GM23338 (cell line): ENCODE results near the gene CHST11. TPM values are rescaled to one million over a fixed set of nuclear protein-coding genes. Genes with fewer than 3 reads are reported as not detected.

Source experiments
- STAT1 ChIP-seq: IDR thresholded peaks from one replicate; pipeline ENCODE4 v1.6.1; 2016; ENCODE audit warnings: antibody characterized with exemption; ENCODE audit not compliant: unreplicated experiment
- ZNF331 ChIP-seq: fragments of 250-450 bp; sonication (Bioruptor Pico); IDR thresholded peaks from 2 replicates; pipeline ENCODE4 v1.5.0; 2020; ENCODE audit warnings: low read depth, mild to moderate bottlenecking, moderate library complexity
- microRNA-seq: library from miRNA; unstranded; fragments of <30 nt; microRNA quantifications from one replicate; pipeline ENCODE4, GENCODE V29; 2017
- polyA plus RNA-seq: library from polyadenylated mRNA; unstranded; fragments of >200 nt; fragmentation: Nextera tagmentation; extraction: Ambion mirVana; gene quantifications from 2 replicates; pipeline ENCODE4 v1.2.1, GENCODE V29; 2016
- small RNA-seq: library from RNA; depleted of rRNA; stranded (forward); fragments of <200 nt; gene quantifications from one replicate; pipeline ENCODE3, GENCODE V24; 2014; ENCODE audit warnings: low replicate concordance
- total RNA-seq: library from RNA; depleted of rRNA; stranded (reverse); fragments of >200 nt; shearing (Covaris generic); gene quantifications from 2 replicates; pipeline ENCODE4 v1.2.3, GENCODE V29; 2014; rRNA removed
- TF ChIP-seq, protein P1 (sequence below): fragments of 250-450 bp; sonication (Bioruptor Pico); IDR thresholded peaks from 2 replicates; pipeline ENCODE4 v1.5.0; 2020; ENCODE audit warnings: mild to moderate bottlenecking, moderate library complexity
- TF ChIP-seq, protein P2 (sequence below): IDR thresholded peaks from one replicate; pipeline ENCODE4 v1.6.1; 2018; ENCODE audit warnings: antibody characterized with exemption; ENCODE audit not compliant: unreplicated experiment

CHST11 gene
- total and polyA plus RNA-seq, 2 experiments from 2014 or later = 7.7 to 25.7 TPM

DNA sequence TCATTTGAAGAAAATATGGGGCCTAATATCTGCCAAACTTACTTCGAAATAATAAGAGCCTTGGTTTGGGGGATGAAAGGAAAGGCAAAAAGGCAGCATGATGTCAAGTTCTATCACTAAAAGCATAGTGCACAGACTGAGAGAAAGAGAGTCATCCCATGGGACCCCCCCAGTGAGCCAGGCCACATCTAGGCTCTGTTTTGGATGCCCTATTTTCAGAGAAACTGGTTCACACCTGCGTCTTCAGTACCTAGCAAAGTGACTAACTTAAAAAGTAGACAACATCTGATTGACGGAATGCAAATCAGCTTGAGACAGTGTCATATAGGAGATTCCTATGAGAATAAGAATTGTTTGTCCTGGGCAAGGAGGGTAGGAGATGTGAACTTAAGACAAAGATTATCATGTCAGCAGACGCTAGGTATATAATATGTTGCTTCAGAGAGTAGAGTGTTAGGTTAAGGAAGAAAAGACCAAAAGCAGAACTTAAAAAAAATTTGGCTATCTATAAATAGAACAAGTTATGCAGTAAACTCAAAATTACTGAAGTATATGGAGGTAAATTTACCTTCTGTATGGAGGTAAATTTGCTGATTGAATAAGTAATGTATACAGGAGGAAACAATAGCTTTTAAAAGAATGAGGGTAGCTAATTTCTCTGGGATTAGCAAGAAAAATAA lies 353.1 kb downstream of the CHST11 start (continued):
- TF ChIP-seq, protein P1, sequence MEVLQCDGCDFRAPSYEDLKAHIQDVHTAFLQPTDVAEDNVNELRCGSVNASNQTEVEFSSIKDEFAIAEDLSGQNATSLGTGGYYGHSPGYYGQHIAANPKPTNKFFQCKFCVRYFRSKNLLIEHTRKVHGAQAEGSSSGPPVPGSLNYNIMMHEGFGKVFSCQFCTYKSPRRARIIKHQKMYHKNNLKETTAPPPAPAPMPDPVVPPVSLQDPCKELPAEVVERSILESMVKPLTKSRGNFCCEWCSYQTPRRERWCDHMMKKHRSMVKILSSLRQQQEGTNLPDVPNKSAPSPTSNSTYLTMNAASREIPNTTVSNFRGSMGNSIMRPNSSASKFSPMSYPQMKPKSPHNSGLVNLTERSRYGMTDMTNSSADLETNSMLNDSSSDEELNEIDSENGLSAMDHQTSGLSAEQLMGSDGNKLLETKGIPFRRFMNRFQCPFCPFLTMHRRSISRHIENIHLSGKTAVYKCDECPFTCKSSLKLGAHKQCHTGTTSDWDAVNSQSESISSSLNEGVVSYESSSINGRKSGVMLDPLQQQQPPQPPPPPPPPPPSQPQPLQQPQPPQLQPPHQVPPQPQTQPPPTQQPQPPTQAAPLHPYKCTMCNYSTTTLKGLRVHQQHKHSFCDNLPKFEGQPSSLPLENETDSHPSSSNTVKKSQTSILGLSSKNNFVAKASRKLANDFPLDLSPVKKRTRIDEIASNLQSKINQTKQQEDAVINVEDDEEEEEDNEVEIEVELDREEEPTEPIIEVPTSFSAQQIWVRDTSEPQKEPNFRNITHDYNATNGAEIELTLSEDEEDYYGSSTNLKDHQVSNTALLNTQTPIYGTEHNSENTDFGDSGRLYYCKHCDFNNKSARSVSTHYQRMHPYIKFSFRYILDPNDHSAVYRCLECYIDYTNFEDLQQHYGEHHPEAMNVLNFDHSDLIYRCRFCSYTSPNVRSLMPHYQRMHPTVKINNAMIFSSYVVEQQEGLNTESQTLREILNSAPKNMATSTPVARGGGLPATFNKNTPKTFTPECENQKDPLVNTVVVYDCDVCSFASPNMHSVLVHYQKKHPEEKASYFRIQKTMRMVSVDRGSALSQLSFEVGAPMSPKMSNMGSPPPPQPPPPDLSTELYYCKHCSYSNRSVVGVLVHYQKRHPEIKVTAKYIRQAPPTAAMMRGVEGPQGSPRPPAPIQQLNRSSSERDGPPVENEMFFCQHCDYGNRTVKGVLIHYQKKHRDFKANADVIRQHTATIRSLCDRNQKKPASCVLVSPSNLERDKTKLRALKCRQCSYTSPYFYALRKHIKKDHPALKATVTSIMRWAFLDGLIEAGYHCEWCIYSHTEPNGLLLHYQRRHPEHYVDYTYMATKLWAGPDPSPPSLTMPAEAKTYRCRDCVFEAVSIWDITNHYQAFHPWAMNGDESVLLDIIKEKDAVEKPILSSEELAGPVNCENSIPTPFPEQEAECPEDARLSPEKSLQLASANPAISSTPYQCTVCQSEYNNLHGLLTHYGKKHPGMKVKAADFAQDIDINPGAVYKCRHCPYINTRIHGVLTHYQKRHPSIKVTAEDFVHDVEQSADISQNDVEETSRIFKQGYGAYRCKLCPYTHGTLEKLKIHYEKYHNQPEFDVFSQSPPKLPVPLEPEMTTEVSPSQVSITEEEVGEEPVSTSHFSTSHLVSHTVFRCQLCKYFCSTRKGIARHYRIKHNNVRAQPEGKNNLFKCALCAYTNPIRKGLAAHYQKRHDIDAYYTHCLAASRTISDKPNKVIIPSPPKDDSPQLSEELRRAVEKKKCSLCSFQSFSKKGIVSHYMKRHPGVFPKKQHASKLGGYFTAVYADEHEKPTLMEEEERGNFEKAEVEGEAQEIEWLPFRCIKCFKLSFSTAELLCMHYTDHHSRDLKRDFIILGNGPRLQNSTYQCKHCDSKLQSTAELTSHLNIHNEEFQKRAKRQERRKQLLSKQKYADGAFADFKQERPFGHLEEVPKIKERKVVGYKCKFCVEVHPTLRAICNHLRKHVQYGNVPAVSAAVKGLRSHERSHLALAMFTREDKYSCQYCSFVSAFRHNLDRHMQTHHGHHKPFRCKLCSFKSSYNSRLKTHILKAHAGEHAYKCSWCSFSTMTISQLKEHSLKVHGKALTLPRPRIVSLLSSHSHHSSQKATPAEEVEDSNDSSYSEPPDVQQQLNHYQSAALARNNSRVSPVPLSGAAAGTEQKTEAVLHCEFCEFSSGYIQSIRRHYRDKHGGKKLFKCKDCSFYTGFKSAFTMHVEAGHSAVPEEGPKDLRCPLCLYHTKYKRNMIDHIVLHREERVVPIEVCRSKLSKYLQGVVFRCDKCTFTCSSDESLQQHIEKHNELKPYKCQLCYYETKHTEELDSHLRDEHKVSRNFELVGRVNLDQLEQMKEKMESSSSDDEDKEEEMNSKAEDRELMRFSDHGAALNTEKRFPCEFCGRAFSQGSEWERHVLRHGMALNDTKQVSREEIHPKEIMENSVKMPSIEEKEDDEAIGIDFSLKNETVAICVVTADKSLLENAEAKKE = no peak
- no peak for TF ChIP-seq ZNF331
- TF ChIP-seq, protein P2, sequence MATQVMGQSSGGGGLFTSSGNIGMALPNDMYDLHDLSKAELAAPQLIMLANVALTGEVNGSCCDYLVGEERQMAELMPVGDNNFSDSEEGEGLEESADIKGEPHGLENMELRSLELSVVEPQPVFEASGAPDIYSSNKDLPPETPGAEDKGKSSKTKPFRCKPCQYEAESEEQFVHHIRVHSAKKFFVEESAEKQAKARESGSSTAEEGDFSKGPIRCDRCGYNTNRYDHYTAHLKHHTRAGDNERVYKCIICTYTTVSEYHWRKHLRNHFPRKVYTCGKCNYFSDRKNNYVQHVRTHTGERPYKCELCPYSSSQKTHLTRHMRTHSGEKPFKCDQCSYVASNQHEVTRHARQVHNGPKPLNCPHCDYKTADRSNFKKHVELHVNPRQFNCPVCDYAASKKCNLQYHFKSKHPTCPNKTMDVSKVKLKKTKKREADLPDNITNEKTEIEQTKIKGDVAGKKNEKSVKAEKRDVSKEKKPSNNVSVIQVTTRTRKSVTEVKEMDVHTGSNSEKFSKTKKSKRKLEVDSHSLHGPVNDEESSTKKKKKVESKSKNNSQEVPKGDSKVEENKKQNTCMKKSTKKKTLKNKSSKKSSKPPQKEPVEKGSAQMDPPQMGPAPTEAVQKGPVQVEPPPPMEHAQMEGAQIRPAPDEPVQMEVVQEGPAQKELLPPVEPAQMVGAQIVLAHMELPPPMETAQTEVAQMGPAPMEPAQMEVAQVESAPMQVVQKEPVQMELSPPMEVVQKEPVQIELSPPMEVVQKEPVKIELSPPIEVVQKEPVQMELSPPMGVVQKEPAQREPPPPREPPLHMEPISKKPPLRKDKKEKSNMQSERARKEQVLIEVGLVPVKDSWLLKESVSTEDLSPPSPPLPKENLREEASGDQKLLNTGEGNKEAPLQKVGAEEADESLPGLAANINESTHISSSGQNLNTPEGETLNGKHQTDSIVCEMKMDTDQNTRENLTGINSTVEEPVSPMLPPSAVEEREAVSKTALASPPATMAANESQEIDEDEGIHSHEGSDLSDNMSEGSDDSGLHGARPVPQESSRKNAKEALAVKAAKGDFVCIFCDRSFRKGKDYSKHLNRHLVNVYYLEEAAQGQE = no peak
- no peak for TF ChIP-seq STAT1

Small RNA genes within 50 kb of the gene (microRNA-seq; reads per million reads assigned to microRNA genes)
- not detected for gene MIR3922

Small RNA genes within 50 kb of the gene (small RNA-seq; reads per million reads assigned to genes)
- 0.15 reads per million for gene MIR3922

Other genes starting within 250 kb of the CHST11 start
- 127 and 135 TPM in 2 replicates for gene TXNRD1, start 241.2 kb upstream of the CHST11 start, total RNA-seq
- 108 and 115 TPM in 2 replicates for gene TXNRD1, start 241.2 kb upstream of the CHST11 start, polyA plus RNA-seq
- gene EID3, start 153.2 kb upstream of the CHST11 start, total RNA-seq = 3.4 and 8.8 TPM in 2 replicates
- 3.3 and 3.9 TPM in 2 replicates for gene EID3, start 153.2 kb upstream of the CHST11 start, polyA plus RNA-seq